Erythroblast (primary cell): ENCODE data around the gene MRLN.

Experiments used
- DNase-seq, 2 experiments: peaks; one replicate each; lab custom pipeline; 2025; lab: John Stamatoyannopoulos, UW
- GATA1 ChIP-seq: IDR thresholded peaks from 2 replicates; pipeline ENCODE4 v1.6.1; 2011; ENCODE audit warnings: low read depth, mild to moderate bottlenecking, control low read depth, low read length, moderate library complexity
- POLR2A ChIP-seq: IDR thresholded peaks from 2 replicates; pipeline ENCODE4 v1.6.1; 2011; ENCODE audit warnings: mild to moderate bottlenecking, low read length

Gene MRLN

GRCh38 chr10:59700709-59701108, 52.5 kb downstream of the MRLN start:
- no peak for DNase-seq
- TF ChIP-seq POLR2A (no peak), GATA1 (no peak)

GRCh38 chr10:59698326-59698725, 54.9 kb downstream of the MRLN start:
- no peak for DNase-seq
- TF ChIP-seq GATA1 (no peak), POLR2A (no peak)

- no peak for DNase-seq
Measured at GRCh38 chr10:59695637-59696036, 57.6 kb downstream of the MRLN start.

GRCh38 chr10:59694936-59695335, 58.3 kb downstream of the MRLN start:
- TF ChIP-seq GATA1 (no peak), POLR2A (no peak)

More at GRCh38 chr10:59695637-59696036, 57.6 kb downstream of the MRLN start:
- no peak for TF ChIP-seq GATA1
- no peak for TF ChIP-seq POLR2A

GRCh38 chr10:59692113-59692512, 61.1 kb downstream of the MRLN start:
- DNase-seq = no peak
- TF ChIP-seq GATA1 (no peak), POLR2A (no peak)

More at GRCh38 chr10:59694936-59695335, 58.3 kb downstream of the MRLN start:
- no peak for DNase-seq

- TF ChIP-seq POLR2A (no peak), GATA1 (no peak)
- DNase-seq = no peak
Measured at GRCh38 chr10:59688921-59689351, 64.3 kb downstream of the MRLN start.

GRCh38 chr10:59687657-59688056, 65.6 kb downstream of the MRLN start:
- no peak for DNase-seq

More at GRCh38 chr10:59687657-59688056, 65.6 kb downstream of the MRLN start:
- TF ChIP-seq GATA1 (no peak), POLR2A (no peak)
